ENCODE results near the gene TPM4.

- no peak for TF ChIP-seq ATF3 (CRISPR knock-in tag; IDR thresholded peaks at IDR 0.05)
- no peak for TF ChIP-seq SP140L (CRISPR knock-in tag; IDR thresholded peaks at IDR 0.05; ENCODE audit: borderline replicate concordance)
- TF ChIP-seq ZNF670 (CRISPR knock-in tag; IDR thresholded peaks at IDR 0.05; ENCODE audit: borderline replicate concordance): no peak
- no peak for TF ChIP-seq CTCF (CRISPR knock-in tag; IDR thresholded peaks at IDR 0.05)
- TF ChIP-seq HDAC2 (CRISPR knock-in tag; IDR thresholded peaks at IDR 0.05): no peak
- TF ChIP-seq YY1 (IDR thresholded peaks at IDR 0.05; ENCODE audit: insufficient read depth, insufficient replicate concordance, low read depth, low read length): no peak
- no peak for TF ChIP-seq HDAC1 (CRISPR knock-in tag; IDR thresholded peaks at IDR 0.05)
These were observed 48.7 kb downstream of the TPM4 start for GRCh38 chr19:16124953-16125352.

Measured in HepG2 (cell line).